Motor neuron (in vitro differentiated cells): ENCODE data around the gene GEMIN5. TPM values are rescaled to one million over a fixed set of nuclear protein-coding genes. Genes with fewer than 3 reads are reported as not detected.
"Not testable (repeated sequence)": the region's sequence is repeated elsewhere in the genome, so short reads cannot be mapped to it uniquely, and the experiment has no call there.

Source experiments
- ATAC-seq, 8 experiments: fragments of 200-7000 bp; cut with Tn5 transposase; replicated peaks in 6 of 8; 2 replicates each; pipeline ENCODE4 v1.8.0; 2021; ENCODE audit warnings: mild to moderate bottlenecking in 8 of 8, moderate library complexity in 8 of 8
- H3K27ac ChIP-seq, 2 donors: fragments of 250-450 bp; sonication (Bioruptor Pico); 2 replicates each; pipeline ENCODE4 v1.9.0; 2021; ENCODE audit warnings: antibody characterized with exemption in 2 of 2, mild to moderate bottlenecking in 2 of 2, moderate library complexity in 1 of 2
- H3K4me1 ChIP-seq, 2 donors: fragments of 250-450 bp; sonication (Bioruptor Pico); replicated peaks in 1 of 2; 2 replicates each; pipeline ENCODE4 v1.6.1; 2021; ENCODE audit warnings: antibody characterized with exemption in 2 of 2, mild to moderate bottlenecking in 2 of 2, moderate library complexity in 1 of 2
- H3K4me3 ChIP-seq, 5 donors: fragments of 250-450 bp; sonication (Bioruptor Pico); 2 replicates each; pipeline ENCODE4 v1.9.0; 2021; ENCODE audit warnings: antibody characterized with exemption in 5 of 5, mild to moderate bottlenecking in 5 of 5, moderate library complexity in 4 of 5
- WGBS, 10 experiments: fragments of 450-650 bp; shearing (Covaris generic); methylation state at CpG; one replicate each; pipeline ENCODE4 v1.0.0; 2022; 5-methylcytosine and 5-hydroxymethylcytosine counted together
- in situ Hi-C, 9 experiments: fragments of 400-800 bp; cut with MboI; loops; one replicate each; pipeline ENCODE4 v1.15.0; 2021; ENCODE audit warnings: low sequenced_read_pairs in 9 of 9, low pct_unique_long_range_greater_than_20kb in 2 of 9; ENCODE audit not compliant: unreplicated experiment in 9 of 9
- total RNA-seq, 8 experiments: library from RNA; unstranded; fragments of 300-600 nt; gene quantifications; 2 replicates each; pipeline versions ENCODE4 v1.2.3 to v1.2.4, GENCODE V29; 2022

GEMIN5 gene
- total RNA-seq, 8 experiments from 2014 or later = 11.2 to 40.8 (median 16.5) TPM

DNA sequence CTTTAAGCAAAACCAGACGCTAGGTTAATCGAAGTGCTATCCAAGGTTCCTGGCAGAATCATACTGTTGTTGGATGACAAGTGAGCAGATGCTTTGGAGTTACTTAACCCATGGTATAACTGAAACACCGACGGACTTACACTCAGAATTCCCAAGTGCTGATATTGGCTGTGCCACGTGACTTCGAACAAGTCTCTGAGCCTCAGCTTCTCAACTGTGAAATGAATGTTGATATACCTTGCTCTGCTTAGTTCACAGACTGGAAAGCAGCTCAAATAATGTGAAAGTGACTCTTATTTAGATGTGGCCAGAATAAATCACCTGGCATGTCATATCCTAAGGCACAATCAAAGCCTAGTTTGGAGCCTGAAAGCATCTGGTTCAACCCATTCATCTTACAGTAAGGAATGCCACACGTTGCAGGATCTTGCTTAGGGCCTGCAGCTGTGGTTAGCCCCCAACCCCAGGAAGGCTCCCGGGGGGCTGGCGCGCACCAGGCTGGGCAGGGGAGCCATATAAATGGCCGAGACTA lies 759 bp downstream of the GEMIN5 start:
- ATAC-seq = no peak
- in situ Hi-C loops = no loop called here
- H3K4me1 ChIP-seq = peaks cover 16 to 17% of the 10 kb centered on the region in 2 donors
- H3K4me3 ChIP-seq = peak overlapping the region; percentile 61 to 87 (median 77)
- 0 to 37% (median 17%) methylated on average over 3 to 10 of the region's 11 CpGs; no CpG with 5 or more reads in 2 of the 10 experiments for WGBS, 10 experiments
- no peak overlapping the region for H3K27ac ChIP-seq

DNA sequence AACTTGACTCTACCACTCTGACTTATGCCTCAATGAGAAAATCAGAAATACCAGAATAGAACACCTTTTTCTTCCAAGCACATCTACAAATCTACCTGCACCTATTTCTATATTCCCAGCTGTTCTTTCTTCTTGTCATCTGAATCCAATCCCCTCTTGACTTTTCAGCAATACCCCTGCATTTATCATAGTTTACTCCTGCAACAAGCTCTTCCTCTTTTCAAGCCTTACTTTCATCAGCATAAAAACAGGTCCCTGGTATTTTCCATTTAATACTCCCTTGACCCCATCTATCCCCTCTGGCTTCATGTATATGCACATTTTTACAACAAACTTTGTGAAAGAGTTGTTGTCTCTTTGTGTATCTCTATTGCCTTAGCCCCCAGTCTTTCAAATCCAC lies 3.1 kb downstream of the GEMIN5 start:
- H3K4me3 ChIP-seq = no peak overlapping the region
- H3K4me1 ChIP-seq = peaks cover 10 to 11% of the 10 kb centered on the region in 2 donors
- ATAC-seq = no peak
- in situ Hi-C loops = no loop called here
- H3K27ac ChIP-seq = no peak overlapping the region

DNA sequence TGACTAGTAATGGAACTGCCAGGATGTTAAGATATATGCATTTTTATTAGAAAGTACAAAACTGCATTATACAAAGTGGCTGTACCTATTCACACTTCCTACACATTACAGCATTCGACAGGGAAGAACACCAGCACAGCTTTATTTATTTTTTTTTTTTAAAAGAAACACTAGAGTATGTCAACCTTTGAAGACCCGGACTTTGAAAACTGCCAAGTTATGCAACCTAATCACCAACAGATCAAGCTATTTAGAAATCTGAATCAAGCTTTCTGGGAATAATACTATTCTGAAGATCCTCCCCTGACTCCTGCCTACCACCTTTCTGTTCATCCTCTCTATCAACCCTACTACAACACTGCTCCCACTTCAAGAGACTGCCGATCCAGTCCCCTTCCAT lies 4.5 kb downstream of the GEMIN5 start:
- in situ Hi-C loops = no loop called here
- WGBS, 10 experiments = 20 to 100% (median 94%) methylated on average over 1 to 3 of the region's 3 CpGs; no CpG with 5 or more reads in 1 of the 10 experiments
- no peak overlapping the region for H3K4me3 ChIP-seq
- no peak for ATAC-seq
- H3K27ac ChIP-seq = no peak overlapping the region
- peaks cover 10 to 11% of the 10 kb centered on the region in 2 donors for H3K4me1 ChIP-seq

DNA sequence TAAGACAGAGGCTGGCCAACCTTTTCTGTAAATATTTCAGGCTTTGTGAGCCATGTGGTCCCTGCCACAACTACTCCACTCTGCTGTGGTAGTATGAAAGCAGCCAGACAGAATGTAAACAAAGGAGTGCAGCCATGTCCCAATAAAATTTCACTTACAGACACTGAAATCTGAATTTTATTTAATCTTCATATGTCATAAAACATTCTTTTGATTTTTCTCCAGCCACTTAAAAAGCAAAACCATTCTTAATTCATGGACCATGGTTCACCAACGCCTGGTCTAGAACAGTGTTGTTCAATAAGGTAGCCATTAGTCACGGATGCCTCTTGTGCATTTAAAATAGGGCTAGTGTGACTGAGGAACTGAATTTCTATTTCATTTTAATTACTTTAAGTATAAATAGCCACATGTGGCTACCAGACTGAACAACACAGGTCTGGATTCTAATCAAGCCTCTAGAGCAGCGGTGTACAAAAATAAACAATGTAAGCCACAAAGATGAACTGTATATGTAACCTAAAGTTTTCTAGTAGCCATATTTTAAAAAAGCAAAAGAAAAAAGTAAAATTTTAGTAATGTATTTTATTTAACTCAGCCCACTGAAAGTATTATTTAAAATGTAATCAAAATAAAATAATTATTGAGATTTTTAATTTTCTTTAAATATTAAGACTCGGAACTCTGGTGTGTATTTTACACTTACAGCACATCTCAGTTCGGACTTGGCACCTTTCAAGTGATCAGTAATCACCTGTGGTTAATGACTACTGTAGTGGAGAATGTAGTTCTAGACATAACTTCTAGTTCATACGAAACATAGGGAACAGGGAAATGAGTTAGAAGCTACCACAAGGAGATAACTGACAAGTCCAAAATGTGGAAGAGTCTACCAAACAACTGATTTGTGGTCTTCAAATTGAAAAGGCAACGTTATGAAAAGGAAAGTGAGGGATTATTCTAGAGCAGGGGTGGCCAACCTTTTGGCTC lies 14.3 kb downstream of the GEMIN5 start:
- no peak overlapping the region for H3K4me3 ChIP-seq
- WGBS, 10 experiments = 55 to 100% (median 94%) methylated on average over 3 to 7 of the region's 7 CpGs
- in situ Hi-C loops = no loop called here
- ATAC-seq = peak in 2 of 8 experiments; percentile 67 to 95
- H3K27ac ChIP-seq = no peak overlapping the region
- H3K4me1 ChIP-seq = peaks cover 0 to 3% of the 10 kb centered on the region in 2 donors

DNA sequence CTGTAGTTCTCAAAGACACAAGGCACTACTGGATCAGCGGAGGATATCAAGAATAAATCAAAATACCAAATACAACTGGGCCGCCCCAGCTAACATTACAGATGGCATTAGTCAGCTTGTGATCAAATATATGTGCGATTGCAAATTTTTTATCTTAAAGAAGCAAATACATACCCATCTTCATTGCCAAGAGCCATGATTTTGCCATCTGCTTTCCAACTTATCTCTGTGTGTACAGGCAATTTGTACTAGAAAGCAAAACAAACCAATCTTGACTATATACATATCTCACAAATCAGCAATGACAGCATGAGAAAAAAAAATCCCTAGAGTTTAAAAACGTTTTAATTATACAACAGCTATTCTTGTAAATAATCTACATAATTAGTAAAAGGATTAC lies 20.3 kb downstream of the GEMIN5 start:
- peak in 2 of 8 experiments; percentile 25 to 68 for ATAC-seq
- no peak overlapping the region for H3K27ac ChIP-seq
- peaks cover 0 to 3% of the 10 kb centered on the region in 2 donors for H3K4me1 ChIP-seq
- in situ Hi-C loops = no loop called here
- WGBS, 10 experiments = 28 to 93% (median 68%) methylated on average over 2 to 4 of the region's 4 CpGs
- no peak overlapping the region for H3K4me3 ChIP-seq

DNA sequence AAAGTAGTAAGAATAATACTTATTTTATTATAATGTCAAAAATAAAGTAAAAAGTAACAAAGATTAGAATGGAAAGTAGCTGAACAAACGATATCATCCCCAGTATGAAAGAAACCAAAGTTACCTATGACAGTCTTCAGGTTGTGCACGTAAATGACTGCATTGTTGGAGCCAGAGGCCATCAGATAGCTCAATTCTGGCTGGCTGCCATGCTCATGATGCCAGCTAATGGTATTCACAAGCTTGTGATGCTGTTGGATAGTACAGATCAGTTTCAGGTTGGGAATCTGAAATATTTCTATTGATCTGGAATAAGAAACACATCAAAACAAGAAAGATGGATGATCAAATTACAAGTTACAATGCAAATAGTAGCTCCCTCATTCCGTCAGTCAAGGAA lies 21.1 kb downstream of the GEMIN5 start:
- WGBS, 10 experiments = 85 to 100% (median 91%) methylated on average over 2 to 3 of the region's 3 CpGs
- no peaks in the 10 kb centered on the region for H3K4me1 ChIP-seq
- ATAC-seq = no peak
- in situ Hi-C loops = no loop called here
- no peak overlapping the region for H3K27ac ChIP-seq
- no peak overlapping the region for H3K4me3 ChIP-seq

DNA sequence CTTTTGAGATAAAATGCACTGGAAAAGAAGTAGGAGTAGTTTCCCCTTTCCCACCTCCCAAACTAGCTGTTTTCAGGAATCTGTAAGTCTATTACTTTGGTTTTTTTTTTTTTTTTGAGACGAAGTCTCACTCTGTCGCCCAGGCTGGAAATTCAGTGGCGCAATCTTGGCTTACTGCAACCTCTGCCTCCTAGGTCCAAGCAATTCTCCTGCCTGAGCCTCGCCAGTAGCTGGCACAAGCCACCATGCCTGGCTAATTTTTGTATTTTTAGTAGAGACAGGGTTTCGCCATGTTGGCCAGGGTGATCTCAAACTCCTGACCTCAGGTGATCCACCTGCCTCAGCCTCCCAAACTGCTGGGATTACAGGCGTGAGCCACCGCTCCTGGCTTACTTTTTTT lies 32.4 kb downstream of the GEMIN5 start:
- WGBS, 10 experiments = 60 to 100% (median 92%) methylated on average over 1 to 7 of the region's 7 CpGs

DNA sequence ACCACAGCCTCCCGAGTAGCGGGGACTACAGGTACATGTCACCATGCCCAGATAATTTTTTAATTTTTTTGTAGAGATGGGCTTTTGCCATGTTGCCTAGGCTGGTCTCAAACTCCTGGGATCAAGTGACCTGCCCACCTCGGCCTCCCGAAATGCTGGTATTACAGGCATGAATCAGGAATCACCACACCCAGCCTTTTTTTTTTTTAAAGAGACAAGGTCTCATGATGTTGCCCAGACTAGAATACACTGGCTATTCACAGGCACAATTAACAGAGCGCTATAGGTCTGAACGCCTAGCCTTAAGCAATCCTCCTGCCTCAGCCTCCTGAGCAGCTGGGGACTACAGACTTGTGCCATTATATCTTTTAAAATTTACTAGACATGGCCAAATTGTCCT lies 36.1 kb downstream of the GEMIN5 start:
- H3K4me3 ChIP-seq = no peak overlapping the region

More for the DNA sequence above, 32.4 kb downstream of the GEMIN5 start:
- H3K27ac ChIP-seq, ATAC-seq, H3K4me3 ChIP-seq, H3K4me1 ChIP-seq, in situ Hi-C loops: not testable (repeated sequence)

DNA sequence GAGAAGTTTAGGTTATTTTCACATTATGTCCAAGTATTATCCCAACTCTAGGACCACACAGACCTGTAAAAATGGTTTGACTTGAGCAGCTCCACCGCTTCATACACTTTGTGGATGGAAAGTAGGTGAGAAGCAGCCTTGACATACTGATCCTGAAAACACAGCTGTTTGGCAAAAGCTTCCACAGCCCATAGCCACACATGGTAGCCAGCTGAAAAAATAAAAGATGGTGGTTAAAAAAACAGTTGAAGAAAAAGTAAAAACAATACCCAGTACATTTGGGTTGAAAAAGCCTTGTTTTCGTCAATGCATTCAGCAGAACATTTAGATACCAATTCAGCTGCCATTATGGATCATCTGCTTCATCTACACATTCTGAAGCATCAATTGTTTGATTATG lies 36.7 kb downstream of the GEMIN5 start:
- no peak for ATAC-seq
- H3K27ac ChIP-seq = no peak overlapping the region
- 46 to 100% (median 96%) methylated on average over 1 to 2 of the region's 2 CpGs; no CpG with 5 or more reads in 2 of the 10 experiments for WGBS, 10 experiments
- no peaks in the 10 kb centered on the region for H3K4me1 ChIP-seq
- H3K4me3 ChIP-seq = no peak overlapping the region
- in situ Hi-C loops = no loop called here

More for the DNA sequence above, 36.1 kb downstream of the GEMIN5 start:
- Histone ChIP-seq H3K4me1 (no peaks in the 10 kb centered on the region), H3K27ac (no peak overlapping the region)
- peak in 2 of 8 experiments; percentile 60 to 74 for ATAC-seq
- WGBS, 10 experiments = 89 to 100% (median 100%) methylated on average over 2 to 5 of the region's 6 CpGs; no CpG with 5 or more reads in 6 of the 10 experiments
- in situ Hi-C loops = no loop called here

DNA sequence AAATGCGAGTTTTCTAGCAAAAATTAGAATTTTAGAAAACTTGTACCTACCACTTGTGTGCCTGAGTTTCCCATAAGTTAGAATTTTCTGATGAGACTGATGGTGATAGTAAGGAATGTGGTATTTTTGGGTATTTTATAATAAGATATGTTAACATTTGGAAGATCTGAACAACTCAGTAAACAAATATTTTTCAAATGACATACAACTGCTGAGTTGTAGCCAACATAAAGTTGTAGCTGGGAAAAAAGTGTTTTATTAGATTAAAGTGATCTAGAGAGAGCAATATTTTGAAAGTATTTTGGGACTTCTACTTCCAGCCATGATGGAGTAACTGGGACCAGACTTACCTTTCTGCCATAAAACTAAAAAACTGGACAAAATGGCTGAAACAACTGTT lies 37.9 kb downstream of the GEMIN5 start:
- WGBS, 10 experiments = 0 to 100% (median 80%) methylated on average over 1 of the region's 1 CpG; no CpG with 5 or more reads in 3 of the 10 experiments
- in situ Hi-C loops = no loop called here
- ATAC-seq = no peak
- no peaks in the 10 kb centered on the region for H3K4me1 ChIP-seq
- no peak overlapping the region for H3K4me3 ChIP-seq
- no peak overlapping the region for H3K27ac ChIP-seq

DNA sequence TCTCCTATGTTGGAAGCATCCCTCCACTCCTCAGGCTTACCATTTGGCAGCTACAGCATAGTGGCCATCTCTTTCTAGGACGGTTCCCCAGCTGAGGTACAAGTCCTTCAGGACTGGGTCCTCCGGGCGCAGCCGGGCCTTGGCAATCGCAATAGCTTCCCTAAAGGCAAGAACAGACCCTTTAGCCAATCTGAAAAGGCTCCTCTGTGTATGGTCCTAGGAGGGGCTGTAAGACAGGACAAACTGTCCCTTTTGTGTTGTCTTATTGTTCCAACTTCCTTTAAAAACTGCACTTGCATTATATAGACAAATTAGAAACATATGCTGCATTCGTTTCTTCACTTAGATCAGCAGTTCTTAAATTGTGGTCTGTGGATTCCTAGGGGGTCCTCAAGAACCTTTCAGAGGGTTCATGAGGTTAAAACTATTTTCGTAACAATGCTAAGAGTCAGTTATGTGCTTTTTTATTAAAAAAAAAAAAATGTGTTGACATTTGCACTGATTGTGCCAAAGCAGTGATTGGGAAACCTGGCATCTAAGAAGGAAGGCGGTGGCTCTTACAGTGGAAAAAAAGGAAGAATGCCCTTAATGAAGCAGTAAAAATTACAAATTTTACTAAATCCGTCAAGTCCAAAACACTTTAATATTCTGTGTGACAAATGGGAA lies 38.7 kb downstream of the GEMIN5 start:
- in situ Hi-C loops = no loop called here
- no peak overlapping the region for H3K4me3 ChIP-seq
- no peak for ATAC-seq
- no peaks in the 10 kb centered on the region for H3K4me1 ChIP-seq
- no peak overlapping the region for H3K27ac ChIP-seq
- WGBS, 10 experiments = 45 to 100% (median 92%) methylated on average over 3 to 9 of the region's 9 CpGs

DNA sequence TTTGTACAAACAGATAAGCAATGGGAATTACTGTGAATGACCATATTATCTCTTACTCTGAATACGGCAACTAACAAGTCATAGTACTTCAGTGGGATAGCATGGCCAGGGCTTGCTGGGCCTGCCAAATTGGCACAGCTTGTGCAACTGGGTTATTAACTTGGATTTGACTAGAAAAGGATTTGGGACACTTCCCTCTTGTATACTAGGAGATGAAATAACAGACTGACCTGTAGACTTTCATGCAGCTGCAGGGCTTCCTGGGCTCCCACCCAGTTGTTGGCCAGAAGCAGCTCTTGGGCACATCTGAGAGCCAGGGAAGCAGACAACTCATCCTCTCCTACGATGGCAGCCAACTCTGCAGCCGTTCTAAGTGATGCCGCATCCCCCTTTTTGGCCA lies 39.8 kb downstream of the GEMIN5 start:
- WGBS, 10 experiments = 98 to 100% (median 100%) methylated on average over 1 to 4 of the region's 4 CpGs; no CpG with 5 or more reads in 4 of the 10 experiments
- no peak for ATAC-seq
- H3K4me3 ChIP-seq = no peak overlapping the region
- in situ Hi-C loops = no loop called here
- H3K4me1 ChIP-seq = no peaks in the 10 kb centered on the region
- no peak overlapping the region for H3K27ac ChIP-seq

DNA sequence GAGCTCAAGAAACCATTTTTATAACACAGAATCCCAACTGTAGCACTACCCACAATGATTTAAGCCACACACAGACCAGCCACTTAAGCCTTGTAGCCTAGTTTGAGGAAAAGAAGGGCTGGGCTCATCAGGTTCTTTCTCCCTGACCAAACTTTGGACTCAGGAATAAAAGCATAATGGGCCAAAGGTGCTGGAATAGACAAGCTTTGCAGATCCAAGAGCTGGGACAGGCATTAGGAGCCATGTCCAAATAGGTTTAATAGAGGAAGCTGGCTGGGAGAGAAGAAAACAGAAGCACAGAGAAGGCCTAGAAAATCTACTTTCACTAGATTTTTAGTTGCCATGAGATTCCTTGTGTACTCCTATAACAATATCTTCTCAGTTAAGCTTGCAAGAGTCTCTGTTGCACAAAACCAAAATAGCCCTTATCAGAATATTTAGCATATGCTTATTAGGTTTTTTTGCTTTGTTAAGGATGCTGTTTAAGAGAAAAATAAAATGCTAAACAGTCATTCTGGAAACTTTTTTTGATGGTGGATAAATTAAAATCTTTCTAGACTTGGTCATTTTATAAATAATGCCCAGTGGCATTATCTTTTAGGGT lies 41.3 kb downstream of the GEMIN5 start:
- no peak overlapping the region for H3K27ac ChIP-seq

More for the DNA sequence above, 41.3 kb downstream of the GEMIN5 start:
- in situ Hi-C loops = no loop called here
- peak in 2 of 8 experiments; percentile 60 to 63 for ATAC-seq
- H3K4me1 ChIP-seq = no peaks in the 10 kb centered on the region
- no peak overlapping the region for H3K4me3 ChIP-seq
